ENCODE data around the gene TTC24.

Gene TTC24

DNA sequence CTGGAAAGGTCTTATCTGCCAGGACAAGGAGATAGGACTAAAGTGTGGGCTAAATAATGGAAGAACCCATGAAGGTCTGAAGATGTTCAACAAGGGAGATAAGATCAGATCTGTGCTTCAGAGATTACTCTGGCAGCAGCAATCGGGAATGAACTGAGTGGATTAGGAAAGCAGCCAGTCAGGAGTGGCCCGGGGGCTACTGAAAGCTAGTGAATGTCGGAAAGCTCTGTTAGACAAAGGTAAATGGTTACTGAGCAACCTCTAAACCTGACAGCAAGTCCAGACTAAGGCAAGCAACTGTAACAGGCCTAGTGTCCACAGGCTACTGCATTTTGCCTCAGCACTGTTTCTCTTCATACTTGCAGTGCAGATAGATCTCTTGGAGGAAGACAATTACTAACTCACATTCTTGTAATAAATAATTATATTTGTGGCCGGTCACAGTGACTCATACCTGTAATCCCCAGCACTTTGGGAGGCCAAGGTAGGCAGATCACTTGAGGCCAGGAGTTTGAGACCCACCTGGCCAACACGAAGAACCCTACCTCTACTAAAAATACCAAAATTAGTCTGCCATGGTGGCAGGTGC lies 19.6 kb upstream of the TTC24 start:
- no peak overlapping the region for H3K4me3 ChIP-seq (replicated peaks in 1 of 2; ENCODE audit: low read depth in 2 of 2, low read length in 2 of 2)
- TF ChIP-seq, protein P1, sequence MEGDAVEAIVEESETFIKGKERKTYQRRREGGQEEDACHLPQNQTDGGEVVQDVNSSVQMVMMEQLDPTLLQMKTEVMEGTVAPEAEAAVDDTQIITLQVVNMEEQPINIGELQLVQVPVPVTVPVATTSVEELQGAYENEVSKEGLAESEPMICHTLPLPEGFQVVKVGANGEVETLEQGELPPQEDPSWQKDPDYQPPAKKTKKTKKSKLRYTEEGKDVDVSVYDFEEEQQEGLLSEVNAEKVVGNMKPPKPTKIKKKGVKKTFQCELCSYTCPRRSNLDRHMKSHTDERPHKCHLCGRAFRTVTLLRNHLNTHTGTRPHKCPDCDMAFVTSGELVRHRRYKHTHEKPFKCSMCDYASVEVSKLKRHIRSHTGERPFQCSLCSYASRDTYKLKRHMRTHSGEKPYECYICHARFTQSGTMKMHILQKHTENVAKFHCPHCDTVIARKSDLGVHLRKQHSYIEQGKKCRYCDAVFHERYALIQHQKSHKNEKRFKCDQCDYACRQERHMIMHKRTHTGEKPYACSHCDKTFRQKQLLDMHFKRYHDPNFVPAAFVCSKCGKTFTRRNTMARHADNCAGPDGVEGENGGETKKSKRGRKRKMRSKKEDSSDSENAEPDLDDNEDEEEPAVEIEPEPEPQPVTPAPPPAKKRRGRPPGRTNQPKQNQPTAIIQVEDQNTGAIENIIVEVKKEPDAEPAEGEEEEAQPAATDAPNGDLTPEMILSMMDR (IDR thresholded peaks at IDR 0.05; ENCODE audit: low read depth, low read length): no peak
- DNase-seq (ENCODE audit: low read depth in 2 of 2): no peak

- DNase-seq (ENCODE audit: low read depth in 2 of 2): no peak
- no peak overlapping the region for H3K4me3 ChIP-seq (replicated peaks in 1 of 2; ENCODE audit: low read depth in 2 of 2, low read length in 2 of 2)
- TF ChIP-seq, protein P1 (IDR thresholded peaks at IDR 0.05; ENCODE audit: low read depth, low read length): no peak
These were observed 18.8 kb upstream of the TTC24 start for GRCh38 chr1:156560585-156561163.

GRCh38 chr1:156565519-156565918 lies 14.0 kb upstream of the TTC24 start:
- DNase-seq (ENCODE audit: low read depth in 2 of 2): no peak
- TF ChIP-seq, protein P1 (IDR thresholded peaks at IDR 0.05; ENCODE audit: low read depth, low read length): no peak
- no peak overlapping the region for H3K4me3 ChIP-seq (replicated peaks in 1 of 2; ENCODE audit: low read depth in 2 of 2, low read length in 2 of 2)

DNA sequence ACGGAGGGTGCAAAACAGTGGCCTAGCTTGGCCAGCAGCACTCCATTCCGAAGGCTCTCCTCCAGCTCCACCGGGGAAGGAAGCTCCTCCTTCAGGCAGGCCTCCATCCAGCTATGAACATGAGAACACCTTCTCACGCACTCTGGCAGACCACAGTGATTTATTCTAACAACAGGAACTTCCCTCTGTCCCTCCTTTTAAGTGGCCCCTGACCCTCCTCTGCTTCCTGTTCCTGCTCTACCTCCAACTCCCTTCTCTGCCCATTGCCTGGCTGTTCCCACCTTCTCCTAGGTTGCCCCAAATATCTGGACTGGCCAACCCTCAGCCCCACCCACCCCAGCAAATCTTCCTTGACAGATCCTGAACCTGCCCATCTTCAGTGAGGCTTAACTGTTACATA lies 13.1 kb upstream of the TTC24 start:
- TF ChIP-seq, protein P1 (IDR thresholded peaks at IDR 0.05; ENCODE audit: low read depth, low read length): no peak
- no peak for DNase-seq (ENCODE audit: low read depth in 2 of 2)
- no peak overlapping the region for H3K4me3 ChIP-seq (replicated peaks in 1 of 2; ENCODE audit: low read depth in 2 of 2, low read length in 2 of 2)

DNA sequence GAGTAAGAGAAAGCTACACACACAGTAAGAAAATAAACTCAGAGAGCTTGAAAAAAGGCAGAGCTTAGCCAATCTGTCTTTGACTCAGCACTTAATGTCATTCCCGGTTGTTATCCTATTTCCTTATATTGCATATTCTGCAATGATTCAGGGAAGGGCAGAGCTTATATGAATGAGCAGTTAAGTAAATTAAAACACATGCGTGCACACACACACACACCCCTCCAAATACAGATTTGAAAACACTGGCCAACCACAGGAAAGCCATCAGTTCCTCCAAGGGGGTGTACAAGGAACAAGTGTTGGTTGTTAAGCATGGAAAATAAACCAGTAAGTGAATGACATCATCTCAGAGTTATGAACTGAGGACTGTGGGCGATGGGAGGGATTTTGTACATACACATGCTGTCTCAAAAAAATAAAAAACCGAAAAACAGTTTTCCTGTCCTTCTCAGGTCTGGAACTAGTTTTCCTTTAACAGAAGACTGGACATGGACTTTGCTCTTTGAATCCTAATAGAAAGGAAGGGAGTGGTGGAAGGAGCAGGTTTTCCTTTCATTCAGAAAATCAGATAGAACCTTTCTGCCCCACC lies 8.2 kb upstream of the TTC24 start:
- DNase-seq (ENCODE audit: low read depth in 2 of 2): peak; percentile 58 to 86
- peak overlapping the region in 1 of 2 donors; percentile 77 for H3K4me3 ChIP-seq (replicated peaks in 1 of 2; ENCODE audit: low read depth in 2 of 2, low read length in 2 of 2)
- TF ChIP-seq, protein P1 (IDR thresholded peaks at IDR 0.05; ENCODE audit: low read depth, low read length): no peak

GRCh38 chr1:156571919-156572662 lies 7.4 kb upstream of the TTC24 start, which contains the start of gene IQGAP3:
IQGAP3 (minus strand) TSS chr1:156572565; CDS start chr1:156572529, 36 bp downstream.
- peak within 1 kb of the TSS; percentile 69 to 77 for H3K4me3 ChIP-seq (replicated peaks in 1 of 2; ENCODE audit: low read depth in 2 of 2, low read length in 2 of 2)
- DNase-seq (ENCODE audit: low read depth in 2 of 2): peak; percentile 84 to 85
- TF ChIP-seq, protein P1 (IDR thresholded peaks at IDR 0.05; ENCODE audit: low read depth, low read length): no peak
